GM12801 (cell line): ENCODE results near the gene TULP1.

Experiments
- TF ChIP-seq, protein P1 (sequence below): IDR thresholded peaks from one replicate; pipeline ENCODE4 v1.5.1; 2011; ENCODE audit warnings: control low read depth; ENCODE audit not compliant: insufficient read length; ENCODE audit errors: extremely low read depth

TULP1 gene

GRCh38 chr6:35550437-35550836 is 37.7 kb upstream of the TULP1 start:
- TF ChIP-seq, protein P1, sequence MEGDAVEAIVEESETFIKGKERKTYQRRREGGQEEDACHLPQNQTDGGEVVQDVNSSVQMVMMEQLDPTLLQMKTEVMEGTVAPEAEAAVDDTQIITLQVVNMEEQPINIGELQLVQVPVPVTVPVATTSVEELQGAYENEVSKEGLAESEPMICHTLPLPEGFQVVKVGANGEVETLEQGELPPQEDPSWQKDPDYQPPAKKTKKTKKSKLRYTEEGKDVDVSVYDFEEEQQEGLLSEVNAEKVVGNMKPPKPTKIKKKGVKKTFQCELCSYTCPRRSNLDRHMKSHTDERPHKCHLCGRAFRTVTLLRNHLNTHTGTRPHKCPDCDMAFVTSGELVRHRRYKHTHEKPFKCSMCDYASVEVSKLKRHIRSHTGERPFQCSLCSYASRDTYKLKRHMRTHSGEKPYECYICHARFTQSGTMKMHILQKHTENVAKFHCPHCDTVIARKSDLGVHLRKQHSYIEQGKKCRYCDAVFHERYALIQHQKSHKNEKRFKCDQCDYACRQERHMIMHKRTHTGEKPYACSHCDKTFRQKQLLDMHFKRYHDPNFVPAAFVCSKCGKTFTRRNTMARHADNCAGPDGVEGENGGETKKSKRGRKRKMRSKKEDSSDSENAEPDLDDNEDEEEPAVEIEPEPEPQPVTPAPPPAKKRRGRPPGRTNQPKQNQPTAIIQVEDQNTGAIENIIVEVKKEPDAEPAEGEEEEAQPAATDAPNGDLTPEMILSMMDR, result no peak

DNA sequence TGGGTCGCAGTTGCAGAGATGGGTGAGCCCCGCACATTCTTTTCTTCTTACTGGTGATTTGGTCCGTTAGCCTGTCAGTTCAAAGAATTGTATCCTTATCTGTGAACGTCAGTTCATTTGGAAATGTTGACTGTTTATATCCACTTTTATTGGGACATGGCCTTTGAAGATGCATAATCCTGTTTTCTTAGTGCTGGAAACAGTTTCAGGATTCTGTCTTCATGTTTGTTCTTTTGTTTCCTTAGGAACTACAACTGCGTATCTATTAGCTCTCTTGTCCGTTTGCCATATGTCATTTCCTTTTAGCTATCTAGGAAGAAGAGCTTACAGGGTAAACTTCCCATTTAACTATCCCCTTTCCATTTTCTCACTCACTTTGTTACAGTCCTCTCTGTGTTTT is 35.0 kb upstream of the TULP1 start:
- TF ChIP-seq, protein P1, result no peak

DNA sequence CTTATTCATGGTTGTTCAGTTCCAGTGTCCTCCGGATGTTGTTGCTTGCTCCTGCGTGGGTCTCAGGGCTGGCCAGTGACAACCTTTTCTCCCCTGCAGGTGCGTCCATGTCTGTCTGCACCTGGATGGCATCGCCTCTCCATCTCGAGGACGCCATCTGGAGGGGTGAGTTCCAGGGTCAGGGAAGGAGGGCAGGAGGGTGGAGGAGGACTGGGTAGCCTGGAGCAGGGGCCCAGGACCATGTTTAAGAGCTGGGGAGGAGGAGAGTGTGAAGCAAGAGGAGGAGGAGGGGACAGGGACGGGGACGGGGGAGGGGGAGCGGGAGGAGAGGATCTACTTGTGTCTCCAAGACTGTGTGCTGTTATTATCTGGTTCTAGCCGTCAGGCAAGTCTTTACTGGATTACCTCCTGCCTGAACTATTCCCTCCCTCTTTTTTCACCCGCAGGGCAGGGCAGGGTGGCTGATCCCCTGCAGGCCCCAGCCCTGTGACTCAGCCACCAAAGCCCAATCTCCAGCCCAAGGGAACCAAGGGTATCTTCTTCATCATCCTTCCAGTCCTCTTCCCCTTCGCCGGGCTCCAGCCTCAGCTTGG is 32.2 kb upstream of the TULP1 start:
- TF ChIP-seq, protein P1, result no peak

GRCh38 chr6:35543459-35544193 is 30.9 kb upstream of the TULP1 start:
- TF ChIP-seq, protein P1, result no peak

DNA sequence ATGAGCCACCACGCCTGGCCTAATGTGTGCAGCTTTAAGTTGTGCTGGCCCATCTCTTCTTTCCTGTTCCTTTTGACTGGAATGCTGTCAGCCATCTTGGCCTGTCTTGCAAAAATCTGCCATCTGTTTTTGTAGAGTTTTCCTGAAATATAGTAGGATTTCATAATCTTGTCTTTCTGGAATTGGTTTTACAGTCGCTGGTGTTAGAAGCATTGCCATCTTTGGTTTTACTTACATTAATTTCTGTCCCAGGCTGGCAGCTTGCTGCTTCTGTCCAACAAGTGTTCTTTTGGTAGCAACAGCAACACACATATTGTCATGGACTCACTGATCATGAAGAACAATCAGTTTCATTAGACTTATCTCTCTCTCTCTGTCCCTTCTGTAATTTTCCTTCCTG is 29.1 kb upstream of the TULP1 start:
- TF ChIP-seq, protein P1, result no peak

DNA sequence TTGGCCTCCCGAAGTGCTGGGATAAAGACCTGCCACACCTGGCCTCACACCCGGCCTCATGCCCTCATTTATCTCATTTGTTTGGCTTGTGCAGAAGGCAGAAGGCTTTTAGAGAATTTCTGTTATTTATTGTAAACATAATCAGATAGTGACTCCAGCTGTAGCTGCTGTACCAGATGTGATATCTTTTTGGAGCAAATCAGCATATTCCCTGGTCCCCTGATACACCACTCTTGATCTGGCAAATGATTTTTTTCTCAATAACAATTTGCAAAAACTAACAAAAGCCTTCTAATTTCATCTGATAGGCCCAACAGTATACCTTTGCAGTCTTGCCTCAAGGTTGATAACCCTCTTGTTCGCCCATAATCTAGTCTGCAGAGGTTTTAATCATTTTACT is 26.5 kb upstream of the TULP1 start:
- TF ChIP-seq, protein P1, result no peak

- TF ChIP-seq, protein P1, result no peak
Observed at GRCh38 chr6:35534407-35535170, 21.9 kb upstream of the TULP1 start.
